Measurements from ENCODE around the gene DIP2C.

The DIP2C gene

DNA sequence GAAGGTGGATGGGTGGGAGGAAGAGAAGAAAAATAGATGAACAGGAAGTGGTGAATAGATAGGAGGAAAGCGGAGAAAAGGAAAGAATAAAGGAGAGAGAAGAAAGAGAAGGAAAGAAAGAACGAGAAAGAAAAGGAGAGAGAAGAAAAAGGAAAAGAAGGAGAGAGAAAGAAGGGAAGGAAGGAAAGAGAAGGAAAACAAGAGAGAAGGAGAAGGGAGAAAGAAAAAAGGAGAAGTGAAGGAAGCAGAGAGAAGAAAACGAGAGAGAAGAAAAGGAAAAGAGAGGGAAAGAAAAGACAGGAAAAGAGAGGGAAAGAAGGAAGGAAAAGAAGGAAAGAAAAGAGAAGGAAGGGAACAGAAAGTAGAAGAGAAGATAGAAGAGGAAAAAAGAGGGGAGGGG is 211.8 kb downstream of the DIP2C start:
- TF ChIP-seq, protein P1, sequence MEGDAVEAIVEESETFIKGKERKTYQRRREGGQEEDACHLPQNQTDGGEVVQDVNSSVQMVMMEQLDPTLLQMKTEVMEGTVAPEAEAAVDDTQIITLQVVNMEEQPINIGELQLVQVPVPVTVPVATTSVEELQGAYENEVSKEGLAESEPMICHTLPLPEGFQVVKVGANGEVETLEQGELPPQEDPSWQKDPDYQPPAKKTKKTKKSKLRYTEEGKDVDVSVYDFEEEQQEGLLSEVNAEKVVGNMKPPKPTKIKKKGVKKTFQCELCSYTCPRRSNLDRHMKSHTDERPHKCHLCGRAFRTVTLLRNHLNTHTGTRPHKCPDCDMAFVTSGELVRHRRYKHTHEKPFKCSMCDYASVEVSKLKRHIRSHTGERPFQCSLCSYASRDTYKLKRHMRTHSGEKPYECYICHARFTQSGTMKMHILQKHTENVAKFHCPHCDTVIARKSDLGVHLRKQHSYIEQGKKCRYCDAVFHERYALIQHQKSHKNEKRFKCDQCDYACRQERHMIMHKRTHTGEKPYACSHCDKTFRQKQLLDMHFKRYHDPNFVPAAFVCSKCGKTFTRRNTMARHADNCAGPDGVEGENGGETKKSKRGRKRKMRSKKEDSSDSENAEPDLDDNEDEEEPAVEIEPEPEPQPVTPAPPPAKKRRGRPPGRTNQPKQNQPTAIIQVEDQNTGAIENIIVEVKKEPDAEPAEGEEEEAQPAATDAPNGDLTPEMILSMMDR (IDR thresholded peaks at IDR 0.05; ENCODE audit: low read depth, low read length): no peak
- no peaks in the 10 kb centered on the region for H3K9me3 ChIP-seq (ENCODE audit: severe bottlenecking)
- H3K4me3 ChIP-seq (ENCODE audit: low read depth, low read length): no peak overlapping the region
- no peaks in the 10 kb centered on the region for H3K27me3 ChIP-seq (ENCODE audit: insufficient read depth, low read depth, severe bottlenecking)
- H3K36me3 ChIP-seq: no peaks in the 10 kb centered on the region
- DNase-seq: no peak
- H3K27ac ChIP-seq: no peak overlapping the region

DNA sequence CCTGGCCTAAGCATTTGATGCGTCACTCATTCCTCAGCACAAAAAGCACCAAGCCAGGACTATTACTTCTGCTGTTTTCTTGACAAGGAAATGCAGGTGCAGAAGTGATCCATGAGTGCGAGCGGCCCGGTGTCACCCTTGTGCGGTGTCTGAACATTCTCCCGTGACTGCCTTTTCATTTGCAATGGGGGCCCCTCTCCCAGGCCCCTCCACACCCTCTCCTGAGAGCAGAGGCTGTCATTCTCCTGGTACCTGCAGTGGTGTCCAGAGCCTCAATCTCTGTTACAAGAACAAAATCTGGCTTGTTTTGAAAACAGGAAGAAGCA is 213.1 kb downstream of the DIP2C start:
- Histone ChIP-seq H3K4me3 (ENCODE audit: low read depth, low read length) (no peak overlapping the region), H3K27ac (no peak overlapping the region), H3K27me3 (ENCODE audit: insufficient read depth, low read depth, severe bottlenecking) (no peaks in the 10 kb centered on the region), H3K36me3 (no peaks in the 10 kb centered on the region), H3K9me3 (ENCODE audit: severe bottlenecking) (no peaks in the 10 kb centered on the region)
- TF ChIP-seq, protein P1 (IDR thresholded peaks at IDR 0.05; ENCODE audit: low read depth, low read length): no peak
- DNase-seq: no peak

DNA sequence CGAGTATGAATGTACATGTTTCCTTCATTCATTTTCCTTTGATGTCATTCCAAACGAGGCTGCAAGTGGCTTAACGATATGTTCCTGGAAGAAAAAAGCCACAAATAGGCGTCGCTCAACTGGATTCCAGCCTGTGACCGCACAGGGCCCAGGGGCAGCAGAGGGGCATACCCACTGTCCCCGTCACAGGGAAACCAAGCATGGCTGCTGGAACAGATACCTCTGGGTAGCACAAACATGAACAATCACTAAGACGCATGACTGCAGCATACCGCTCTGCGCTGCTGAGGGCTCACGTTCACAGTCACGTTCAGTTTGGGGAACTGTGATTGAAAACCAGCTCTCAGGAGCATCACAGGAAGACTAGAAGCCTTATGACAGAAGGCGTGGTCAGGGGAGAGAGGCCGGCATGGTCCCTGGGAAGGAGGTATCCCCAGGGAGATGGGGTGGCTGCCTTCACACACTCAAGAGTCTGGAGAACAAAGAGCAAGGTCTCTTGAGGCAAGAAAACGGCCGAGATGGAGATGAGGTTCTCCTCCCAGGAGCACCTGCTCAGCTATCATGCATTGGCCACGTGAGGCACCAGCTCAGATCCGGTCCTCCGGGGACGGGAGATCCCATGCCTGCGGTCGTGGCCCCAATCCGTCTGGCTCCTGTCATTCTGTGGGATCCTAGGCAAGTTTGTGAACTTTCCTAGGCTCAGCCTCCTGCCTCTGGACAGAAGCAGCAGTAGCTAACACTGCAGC is 213.6 kb downstream of the DIP2C start:
- Histone ChIP-seq H3K36me3 (no peaks in the 10 kb centered on the region), H3K27me3 (ENCODE audit: insufficient read depth, low read depth, severe bottlenecking) (no peaks in the 10 kb centered on the region), H3K4me3 (ENCODE audit: low read depth, low read length) (no peak overlapping the region), H3K9me3 (ENCODE audit: severe bottlenecking) (no peaks in the 10 kb centered on the region), H3K27ac (no peak overlapping the region)
- TF ChIP-seq, protein P1 (IDR thresholded peaks at IDR 0.05; ENCODE audit: low read depth, low read length): no peak
- no peak for DNase-seq

DNA sequence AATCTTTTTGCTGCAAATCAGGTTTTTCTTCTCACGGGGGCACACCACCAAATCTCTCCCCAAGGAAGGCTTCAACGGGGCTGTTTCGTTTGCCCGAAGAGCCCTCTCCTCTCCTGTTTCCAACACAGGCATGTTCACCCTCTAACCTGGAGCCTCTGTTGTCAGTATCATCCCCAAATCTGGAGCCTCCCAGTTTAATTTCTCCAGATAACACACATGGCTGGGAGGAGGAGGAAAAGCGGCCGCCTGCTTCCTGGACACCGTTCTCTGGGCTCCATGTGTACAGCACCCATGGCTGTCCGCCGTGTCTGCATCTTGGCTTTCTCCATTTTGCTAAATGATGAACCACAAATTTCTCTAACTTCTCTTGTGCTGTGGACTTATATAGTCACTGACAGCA is 214.5 kb downstream of the DIP2C start:
- H3K27me3 ChIP-seq (ENCODE audit: insufficient read depth, low read depth, severe bottlenecking): no peaks in the 10 kb centered on the region
- H3K27ac ChIP-seq: no peak overlapping the region
- TF ChIP-seq, protein P1 (IDR thresholded peaks at IDR 0.05; ENCODE audit: low read depth, low read length): no peak
- no peak overlapping the region for H3K4me3 ChIP-seq (ENCODE audit: low read depth, low read length)
- H3K36me3 ChIP-seq: no peaks in the 10 kb centered on the region
- DNase-seq: no peak
- H3K9me3 ChIP-seq (ENCODE audit: severe bottlenecking): no peaks in the 10 kb centered on the region

DNA sequence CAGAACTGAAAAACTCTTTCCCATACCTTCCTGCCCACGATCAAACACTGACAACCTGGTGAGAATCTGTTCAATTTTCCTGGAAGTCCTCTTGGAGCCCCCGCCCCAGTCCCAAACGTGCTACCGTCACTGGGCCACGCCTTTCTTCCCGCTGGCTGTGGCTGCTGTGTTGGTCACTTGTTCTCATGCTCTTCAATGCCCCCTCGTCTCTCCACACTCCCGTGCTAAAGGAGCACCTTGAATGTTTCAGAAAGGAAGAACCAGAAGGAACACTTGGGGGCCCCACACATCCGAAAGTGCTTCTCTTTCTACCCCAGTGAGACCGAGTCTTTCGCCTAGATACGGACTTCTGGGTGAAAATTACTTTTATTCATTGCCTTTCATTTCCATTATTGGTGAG is 215.1 kb downstream of the DIP2C start:
- Histone ChIP-seq H3K9me3 (ENCODE audit: severe bottlenecking) (no peaks in the 10 kb centered on the region), H3K36me3 (no peaks in the 10 kb centered on the region), H3K27me3 (ENCODE audit: insufficient read depth, low read depth, severe bottlenecking) (no peaks in the 10 kb centered on the region), H3K27ac (no peak overlapping the region), H3K4me3 (ENCODE audit: low read depth, low read length) (no peak overlapping the region)
- TF ChIP-seq, protein P1 (IDR thresholded peaks at IDR 0.05; ENCODE audit: low read depth, low read length): no peak
- DNase-seq: no peak

All from WERI-Rb-1 (cell line).